ENCODE results near the gene CNNM1.

- TF ChIP-seq CTCF (IDR thresholded peaks at IDR 0.05) (no peak), SP1 (CRISPR knock-in tag; conservative IDR thresholded peaks at IDR 0.05) (no peak), PREB (CRISPR knock-in tag; IDR thresholded peaks at IDR 0.05; ENCODE audit: borderline replicate concordance) (no peak), FOXK1 (CRISPR knock-in tag; IDR thresholded peaks at IDR 0.05) (no peak), JUN (CRISPR knock-in tag; IDR thresholded peaks at IDR 0.05) (no peak), HMGXB4 (CRISPR knock-in tag; IDR thresholded peaks at IDR 0.05) (no peak), NR1H2 (CRISPR knock-in tag; IDR thresholded peaks at IDR 0.05) (no peak), ESRRA (CRISPR knock-in tag; IDR thresholded peaks at IDR 0.05; ENCODE audit: borderline replicate concordance) (no peak), NR2C2 (CRISPR knock-in tag; IDR thresholded peaks at IDR 0.05) (no peak), SMAD4 (CRISPR knock-in tag; IDR thresholded peaks at IDR 0.05) (no peak), ATF3 (CRISPR knock-in tag; conservative IDR thresholded peaks at IDR 0.05) (no peak), NFE2L1 (CRISPR knock-in tag; IDR thresholded peaks at IDR 0.05) (no peak)
- TF ChIP-seq, protein P1, sequence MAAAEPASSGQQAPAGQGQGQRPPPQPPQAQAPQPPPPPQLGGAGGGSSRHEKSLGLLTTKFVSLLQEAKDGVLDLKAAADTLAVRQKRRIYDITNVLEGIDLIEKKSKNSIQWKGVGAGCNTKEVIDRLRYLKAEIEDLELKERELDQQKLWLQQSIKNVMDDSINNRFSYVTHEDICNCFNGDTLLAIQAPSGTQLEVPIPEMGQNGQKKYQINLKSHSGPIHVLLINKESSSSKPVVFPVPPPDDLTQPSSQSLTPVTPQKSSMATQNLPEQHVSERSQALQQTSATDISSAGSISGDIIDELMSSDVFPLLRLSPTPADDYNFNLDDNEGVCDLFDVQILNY (CRISPR knock-in tag; IDR thresholded peaks at IDR 0.05), result no peak
- TF ChIP-seq, protein P2, sequence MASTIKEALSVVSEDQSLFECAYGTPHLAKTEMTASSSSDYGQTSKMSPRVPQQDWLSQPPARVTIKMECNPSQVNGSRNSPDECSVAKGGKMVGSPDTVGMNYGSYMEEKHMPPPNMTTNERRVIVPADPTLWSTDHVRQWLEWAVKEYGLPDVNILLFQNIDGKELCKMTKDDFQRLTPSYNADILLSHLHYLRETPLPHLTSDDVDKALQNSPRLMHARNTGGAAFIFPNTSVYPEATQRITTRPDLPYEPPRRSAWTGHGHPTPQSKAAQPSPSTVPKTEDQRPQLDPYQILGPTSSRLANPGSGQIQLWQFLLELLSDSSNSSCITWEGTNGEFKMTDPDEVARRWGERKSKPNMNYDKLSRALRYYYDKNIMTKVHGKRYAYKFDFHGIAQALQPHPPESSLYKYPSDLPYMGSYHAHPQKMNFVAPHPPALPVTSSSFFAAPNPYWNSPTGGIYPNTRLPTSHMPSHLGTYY (CRISPR knock-in tag; IDR thresholded peaks at IDR 0.05), result no peak
Measured at GRCh38 chr10:99418910-99419624, 89.9 kb downstream of the CNNM1 start.
